Upper lobe of left lung (tissue), 6 donors: ENCODE results near the gene SELENON. TPM values are rescaled to one million over a fixed set of nuclear protein-coding genes. Genes with fewer than 3 reads are reported as not detected.

Source experiments
- ATAC-seq, 2 donors: fragments of 200-7000 bp; cut with Tn5 transposase; one replicate each; pipeline ENCODE4 v1.9.1; 2022; ENCODE audit warnings: mild to moderate bottlenecking in 2 of 2, moderate library complexity in 2 of 2; ENCODE audit not compliant: low FRiP score in 2 of 2
- DNase-seq, 2 donors: peaks; one replicate each; pipeline ENCODE4 v3.0.0-alpha.2; 2019 to 2020
- H3K27ac ChIP-seq, 4 donors: fragments of 200-600 bp; sonication (generic); one replicate each; pipeline ENCODE4 v1.5.1; 2016 to 2019
- H3K27me3 ChIP-seq, 4 donors: fragments of 200-600 bp; sonication (generic); one replicate each; pipeline ENCODE4 v1.5.1; 2017 to 2019
- H3K36me3 ChIP-seq, 4 donors: fragments of 200-600 bp; sonication (generic); one replicate each; pipeline ENCODE4 v1.5.1; 2016 to 2019
- H3K4me1 ChIP-seq, 4 donors: fragments of 200-600 bp; sonication (generic); one replicate each; pipeline ENCODE4 v1.5.1; 2018 to 2019
- H3K4me3 ChIP-seq, 4 donors: fragments of 200-600 bp; sonication (generic); one replicate each; pipeline ENCODE4 v1.5.1; 2017 to 2019; ENCODE audit warnings: mild to moderate bottlenecking in 2 of 4, moderate library complexity in 1 of 4
- H3K9me3 ChIP-seq, 4 donors: fragments of 200-600 bp; sonication (generic); one replicate each; pipeline ENCODE4 v1.5.1; 2018 to 2019
- EP300 ChIP-seq, 4 donors: sonication (generic); formaldehyde crosslinking; IDR thresholded peaks; one replicate each; pipeline ENCODE4 v1.5.1; 2017; ENCODE audit warnings: antibody characterized with exemption in 4 of 4, control low read depth in 2 of 4
- POLR2A ChIP-seq, 4 donors: fragments of 450-650 bp; IDR thresholded peaks; one replicate each; pipeline ENCODE4 v1.5.1; 2016 to 2017; ENCODE audit warnings: antibody characterized with exemption in 4 of 4, mild to moderate bottlenecking in 2 of 4
- POLR2AphosphoS5 ChIP-seq, 2 donors: sonication (generic); formaldehyde crosslinking; IDR thresholded peaks; one replicate each; pipeline ENCODE4 v1.5.1; 2017; ENCODE audit warnings: antibody characterized with exemption in 2 of 2
- WGBS, 2 donors: methylation state at CpG; one replicate each; pipeline ENCODE4 v1.1.5; 2017 to 2018; 5-methylcytosine and 5-hydroxymethylcytosine counted together
- total RNA-seq, 6 donors: library from RNA; depleted of rRNA in 4 of 6; stranded (reverse); fragments of >200 nt in 4 of 6; gene quantifications; one replicate each; pipeline versions ENCODE4 v1.1.0 to v1.2.1, GENCODE V29; 2016 to 2021
- TF ChIP-seq, protein P1 (sequence below), 6 experiments: fragments of 450-650 bp in 4 of 6; fragments of 200-600 bp in 2 of 6; sonication (generic) in 2 of 6; IDR thresholded peaks; one replicate each; pipeline ENCODE4 v1.5.1; 2016 to 2019; ENCODE audit warnings: antibody characterized with exemption in 6 of 6
- donor health status: DM: no; HTN: no; CAD: no; lungs with moderate emphysema.
- donor health status: DM: no; HTN: yes; CAD: no; lungs with severe emphysema.

Gene SELENON
- total RNA-seq, 6 donors from 2014 or later: 22.0 to 91.1 (median 60.5) TPM

DNA sequence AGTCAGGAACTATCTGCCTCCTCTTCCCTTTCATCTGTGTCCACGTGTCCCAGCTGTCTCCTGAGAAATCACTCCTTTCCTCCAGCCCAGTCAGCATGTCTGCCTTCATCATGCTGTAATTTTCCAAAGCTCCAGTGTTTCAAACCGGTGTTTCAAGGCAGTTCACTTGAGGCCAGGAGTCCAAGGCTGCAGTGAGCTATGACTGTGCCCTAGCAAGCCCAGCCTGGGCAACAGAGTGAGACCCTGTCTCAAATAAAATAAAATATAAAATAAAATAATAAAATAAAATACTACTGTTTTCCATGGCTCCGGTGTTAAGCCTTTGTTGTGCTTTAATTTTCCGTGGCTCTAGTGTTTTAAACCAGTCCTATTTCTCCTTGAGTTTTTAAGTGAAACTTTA, 7.9 kb upstream of the SELENON start:
- ATAC-seq (no peak), DNase-seq (no peak)
- peaks cover 0 to 13% (median 3%) of the 10 kb centered on the region in 4 donors for H3K4me1 ChIP-seq
- TF ChIP-seq, protein P1, sequence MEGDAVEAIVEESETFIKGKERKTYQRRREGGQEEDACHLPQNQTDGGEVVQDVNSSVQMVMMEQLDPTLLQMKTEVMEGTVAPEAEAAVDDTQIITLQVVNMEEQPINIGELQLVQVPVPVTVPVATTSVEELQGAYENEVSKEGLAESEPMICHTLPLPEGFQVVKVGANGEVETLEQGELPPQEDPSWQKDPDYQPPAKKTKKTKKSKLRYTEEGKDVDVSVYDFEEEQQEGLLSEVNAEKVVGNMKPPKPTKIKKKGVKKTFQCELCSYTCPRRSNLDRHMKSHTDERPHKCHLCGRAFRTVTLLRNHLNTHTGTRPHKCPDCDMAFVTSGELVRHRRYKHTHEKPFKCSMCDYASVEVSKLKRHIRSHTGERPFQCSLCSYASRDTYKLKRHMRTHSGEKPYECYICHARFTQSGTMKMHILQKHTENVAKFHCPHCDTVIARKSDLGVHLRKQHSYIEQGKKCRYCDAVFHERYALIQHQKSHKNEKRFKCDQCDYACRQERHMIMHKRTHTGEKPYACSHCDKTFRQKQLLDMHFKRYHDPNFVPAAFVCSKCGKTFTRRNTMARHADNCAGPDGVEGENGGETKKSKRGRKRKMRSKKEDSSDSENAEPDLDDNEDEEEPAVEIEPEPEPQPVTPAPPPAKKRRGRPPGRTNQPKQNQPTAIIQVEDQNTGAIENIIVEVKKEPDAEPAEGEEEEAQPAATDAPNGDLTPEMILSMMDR (IDR thresholded peaks at IDR 0.05): no peak
- TF ChIP-seq EP300 (IDR thresholded peaks at IDR 0.05) (no peak), POLR2AphosphoS5 (IDR thresholded peaks at IDR 0.05) (no peak), POLR2A (IDR thresholded peaks at IDR 0.05) (no peak)
- H3K4me3 ChIP-seq: no peak overlapping the region
- peaks cover 0 to 2% (median 0%) of the 10 kb centered on the region in 4 donors for H3K36me3 ChIP-seq
- no peaks in the 10 kb centered on the region for H3K27me3 ChIP-seq
- no peaks in the 10 kb centered on the region for H3K9me3 ChIP-seq
- WGBS, 2 donors: 68 to 72% methylated on average over 4 of the region's 4 CpGs
- H3K27ac ChIP-seq: no peak overlapping the region

- Histone ChIP-seq H3K27me3 (no peaks in the 10 kb centered on the region), H3K36me3 (no peaks in the 10 kb centered on the region), H3K4me3 (no peak overlapping the region), H3K9me3 (no peaks in the 10 kb centered on the region), H3K27ac (no peak overlapping the region), H3K4me1 (peaks cover 4 to 29% (median 17%) of the 10 kb centered on the region in 4 donors)
- DNase-seq: no peak
- no peak for ATAC-seq
- TF ChIP-seq, protein P1 (IDR thresholded peaks at IDR 0.05): no peak
- no peak for TF ChIP-seq POLR2A (IDR thresholded peaks at IDR 0.05)
- TF ChIP-seq POLR2AphosphoS5 (IDR thresholded peaks at IDR 0.05): no peak
- TF ChIP-seq EP300 (IDR thresholded peaks at IDR 0.05): no peak
- 66 to 67% methylated on average over 7 of the region's 7 CpGs for WGBS, 2 donors
Measured at GRCh38 chr1:25793585-25794170, 6.3 kb upstream of the SELENON start.

- Histone ChIP-seq H3K4me3 (no peak overlapping the region), H3K4me1 (peaks cover 9 to 35% (median 23%) of the 10 kb centered on the region in 4 donors), H3K27ac (no peak overlapping the region), H3K9me3 (no peaks in the 10 kb centered on the region), H3K36me3 (no peaks in the 10 kb centered on the region), H3K27me3 (no peaks in the 10 kb centered on the region)
- 42 to 50% methylated on average over 8 of the region's 8 CpGs for WGBS, 2 donors
- DNase-seq (no peak), ATAC-seq (peak in 1 of 2 donors; percentile 34)
- TF ChIP-seq POLR2A (IDR thresholded peaks at IDR 0.05) (no peak), EP300 (IDR thresholded peaks at IDR 0.05) (no peak), POLR2AphosphoS5 (IDR thresholded peaks at IDR 0.05) (no peak)
- TF ChIP-seq, protein P1 (IDR thresholded peaks at IDR 0.05): no peak
Measured at GRCh38 chr1:25794325-25794724, 5.7 kb upstream of the SELENON start.

- Histone ChIP-seq H3K4me3 (no peak overlapping the region), H3K27me3 (no peaks in the 10 kb centered on the region), H3K36me3 (no peaks in the 10 kb centered on the region), H3K27ac (no peak overlapping the region), H3K9me3 (no peaks in the 10 kb centered on the region), H3K4me1 (peaks cover 13 to 41% (median 27%) of the 10 kb centered on the region in 4 donors)
- TF ChIP-seq EP300 (IDR thresholded peaks at IDR 0.05): no peak
- no peak for TF ChIP-seq POLR2AphosphoS5 (IDR thresholded peaks at IDR 0.05)
- ATAC-seq (no peak), DNase-seq (no peak)
- 90 to 92% methylated on average over 2 of the region's 2 CpGs for WGBS, 2 donors
Measured at GRCh38 chr1:25795211-25795610, 4.8 kb upstream of the SELENON start.

DNA sequence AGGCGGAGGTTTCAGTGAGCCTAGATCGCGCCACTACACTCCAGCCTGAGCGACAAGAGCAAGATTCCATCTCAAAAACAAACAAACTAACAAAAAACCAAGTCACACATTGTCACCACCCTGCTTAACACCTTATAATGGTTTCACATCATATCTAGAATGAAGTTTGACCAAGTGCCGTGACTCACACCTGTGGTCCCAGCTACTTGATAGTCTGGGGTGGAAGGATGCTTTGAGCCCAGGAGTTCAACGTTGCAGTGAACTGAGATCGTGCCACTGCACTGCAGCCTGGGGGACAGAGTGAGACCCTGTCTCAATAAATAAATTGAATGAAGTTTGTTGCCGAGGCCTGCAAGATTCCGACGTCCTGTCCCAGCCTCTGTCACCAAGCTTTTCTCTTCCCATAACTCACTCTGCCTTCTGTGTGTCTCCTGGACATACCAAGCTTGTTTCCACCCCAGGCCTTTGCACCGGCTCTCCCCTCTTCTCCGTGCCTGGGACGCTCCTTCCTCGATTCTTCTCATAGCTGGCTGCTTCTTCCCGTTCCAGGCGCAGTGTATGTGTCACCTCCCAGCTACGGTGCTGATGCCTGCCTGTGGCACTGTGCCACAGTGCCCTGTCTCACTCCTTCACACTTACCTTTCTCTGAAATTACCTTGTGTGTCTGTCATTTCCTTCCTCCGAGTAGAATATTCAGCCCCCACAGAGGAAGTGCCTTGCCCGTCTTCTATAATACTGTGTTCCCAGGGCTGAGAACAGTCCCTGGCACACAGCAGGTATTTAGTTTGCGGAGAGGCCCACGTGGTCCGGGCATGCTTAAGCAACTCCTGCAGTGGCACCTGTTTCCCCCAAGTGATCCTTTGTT, 3.8 kb upstream of the SELENON start:
- peaks cover 20 to 48% (median 33%) of the 10 kb centered on the region in 4 donors for H3K4me1 ChIP-seq
- peak overlapping the region in 2 of 4 donors; percentile 1 to 5 for H3K4me3 ChIP-seq
- no peaks in the 10 kb centered on the region for H3K27me3 ChIP-seq
- WGBS, 2 donors: 62 to 63% methylated on average over 22 of the region's 22 CpGs
- ATAC-seq: peak in 1 of 2 donors; percentile 66
- H3K27ac ChIP-seq: peak overlapping the region; percentile 14 to 73 (median 41)
- no peaks in the 10 kb centered on the region for H3K9me3 ChIP-seq
- no peaks in the 10 kb centered on the region for H3K36me3 ChIP-seq
- peak in 1 of 2 donors; percentile 86 for DNase-seq
- peak in 1 of 4 donors; percentile 22 for TF ChIP-seq POLR2A (IDR thresholded peaks at IDR 0.05)
- TF ChIP-seq, protein P1 (IDR thresholded peaks at IDR 0.05): no peak
- TF ChIP-seq POLR2AphosphoS5 (IDR thresholded peaks at IDR 0.05): no peak
- TF ChIP-seq EP300 (IDR thresholded peaks at IDR 0.05): no peak
